Erythroblast (primary cell): ENCODE measurements around the gene ALG14.

Experiments
- GATA1 ChIP-seq: IDR thresholded peaks from 2 replicates; pipeline ENCODE4 v1.6.1; 2011; ENCODE audit warnings: low read depth, mild to moderate bottlenecking, control low read depth, low read length, moderate library complexity
- POLR2A ChIP-seq: IDR thresholded peaks from 2 replicates; pipeline ENCODE4 v1.6.1; 2011; ENCODE audit warnings: mild to moderate bottlenecking, low read length

GRCh38 chr1:94942171-94943128 is 130.3 kb downstream of the ALG14 start:
- TF ChIP-seq POLR2A (no peak), GATA1 (no peak)
